Keratinocyte (primary cell): ENCODE data around the gene EPB41L2. TPM values are rescaled to one million over a fixed set of nuclear protein-coding genes. Genes with fewer than 3 reads are reported as not detected.
"Not testable (repeated sequence)": the region's sequence is repeated elsewhere in the genome, so short reads cannot be mapped to it uniquely, and the experiment has no call there.

ENCODE experiments used
- DNase-seq: peaks from one replicate; pipeline ENCODE4 v3.0.0-alpha.2; 2011; ENCODE audit warnings: low read depth, missing footprints, low spot score
- FAIRE-seq: peaks from 2 replicates; lab custom pipeline; 2011; peaks lifted over from hg19 to GRCh38; lab: Jason Lieb, UNC
- H2AFZ ChIP-seq: 2 replicates; pipeline ENCODE4 v1.6.0; 2012; ENCODE audit warnings: low read length, control low read depth, inconsistent platforms; ENCODE audit not compliant: control insufficient read depth
- H3K27ac ChIP-seq: 2 replicates; pipeline ENCODE4 v1.5.1; 2011; ENCODE audit warnings: low read length; ENCODE audit not compliant: control insufficient read depth, insufficient read depth
- H3K27me3 ChIP-seq: 3 replicates; pipeline ENCODE4 v1.6.0; 2011; ENCODE audit warnings: low read length; ENCODE audit not compliant: control insufficient read depth, insufficient read depth; ENCODE audit errors: extremely low read depth
- H3K36me3 ChIP-seq, 2 experiments: 2 replicates in 1 of 2; 3 replicates in 1 of 2; pipeline ENCODE4 v1.5.1; 2011; ENCODE audit warnings: low read length in 2 of 2, mild to moderate bottlenecking in 1 of 2; ENCODE audit not compliant: control insufficient read depth in 2 of 2, insufficient read depth in 2 of 2; ENCODE audit errors: extremely low read depth in 1 of 2
- H3K4me1 ChIP-seq: 3 replicates; pipeline ENCODE4 v1.5.1; 2011; ENCODE audit warnings: low read length; ENCODE audit not compliant: control insufficient read depth, insufficient read depth; ENCODE audit errors: extremely low read depth
- H3K4me2 ChIP-seq: 3 replicates; pipeline ENCODE4 v1.6.0; 2011; ENCODE audit warnings: low read depth, low read length; ENCODE audit not compliant: control insufficient read depth, insufficient read depth; ENCODE audit errors: extremely low read depth
- H3K4me3 ChIP-seq, 3 experiments: fragments of 200-600 bp in 1 of 3; sonication (generic) in 1 of 3; 2 replicates in 2 of 3; 3 replicates in 1 of 3; pipeline ENCODE4 v1.5.1; 2011 to 2016; ENCODE audit warnings: low read length in 3 of 3, mild to moderate bottlenecking in 3 of 3, control low read depth in 2 of 3, inconsistent platforms in 1 of 3, low read depth in 1 of 3, mixed read lengths in 1 of 3, mixed run types in 1 of 3, moderate library complexity in 1 of 3; ENCODE audit not compliant: control insufficient read depth in 2 of 3, insufficient read depth in 2 of 3; ENCODE audit errors: extremely low read depth in 1 of 3
- H3K79me2 ChIP-seq: 2 replicates; pipeline ENCODE4 v1.6.0; 2012; ENCODE audit warnings: low read length; ENCODE audit not compliant: control insufficient read depth, insufficient read depth
- H3K9ac ChIP-seq: 3 replicates; pipeline ENCODE4 v1.6.0; 2011; ENCODE audit warnings: low read length; ENCODE audit not compliant: control insufficient read depth, insufficient read depth; ENCODE audit errors: extremely low read depth
- H3K9me1 ChIP-seq: 3 replicates; pipeline ENCODE4 v1.6.0; 2011; ENCODE audit warnings: low read length; ENCODE audit not compliant: control insufficient read depth, insufficient read depth; ENCODE audit errors: extremely low read depth
- H3K9me3 ChIP-seq: 2 replicates; pipeline ENCODE4 v1.5.1; 2012; ENCODE audit warnings: low read depth, low read length; ENCODE audit not compliant: control insufficient read depth
- H4K20me1 ChIP-seq: 3 replicates; pipeline ENCODE4 v1.6.0; 2011; ENCODE audit warnings: low read length; ENCODE audit not compliant: control insufficient read depth, insufficient read depth; ENCODE audit errors: extremely low read depth
- CTCF ChIP-seq, 3 experiments: IDR thresholded peaks in 1 of 3; conservative IDR thresholded peaks in 1 of 3; optimal IDR thresholded peaks in 1 of 3; 2 replicates in 2 of 3; 3 replicates in 1 of 3; pipeline versions ENCODE3 to v1.5.1; 2011; ENCODE audit warnings: low read length in 3 of 3, mild to moderate bottlenecking in 3 of 3, moderate library complexity in 2 of 3, control low read depth in 1 of 3, inconsistent platforms in 1 of 3; ENCODE audit not compliant: insufficient read depth in 2 of 3; ENCODE audit errors: extremely low read depth in 1 of 3
- EZH2 ChIP-seq: IDR thresholded peaks from one replicate; pipeline ENCODE4 v1.6.1; 2012; ENCODE audit warnings: inconsistent platforms, mild to moderate bottlenecking, low read length, moderate library complexity
- dilution Hi-C: fragments of 300-500 bp; cut with MboI; formaldehyde crosslinking; loops from one replicate; pipeline ENCODE4 v1.7.0; 2020; ENCODE audit warnings: low sequenced_read_pairs; ENCODE audit not compliant: extremely low pct_ligation_motif_present
- polyA plus RNA-seq, 5 experiments: library from polyadenylated mRNA; depleted of rRNA in 3 of 5; stranded (reverse) in 3 of 5; stranded (forward) in 1 of 5; unstranded in 1 of 5; fragments of >200 nt; gene quantifications; 1 replicate in 1 of 5; 2 replicates in 3 of 5; 3 replicates in 1 of 5; pipeline versions ENCODE4 v1.2.1 to v1.2.3, GENCODE V29; 2011 to 2012; ENCODE audit warnings: missing spikeins in 2 of 5, low read depth in 1 of 5, low replicate concordance in 1 of 5

The EPB41L2 gene
- polyA plus RNA-seq, 1 donor (not counting 4 experiments of a cell fraction or from before 2014, with no cell fraction given), result 22.0 TPM

- no peaks in the 10 kb centered on the region for H3K36me3 ChIP-seq
- TF ChIP-seq EZH2, result no peak
- TF ChIP-seq CTCF (optimal IDR thresholded peaks at IDR 0.05 in 1 of 3, IDR thresholded peaks at IDR 0.05 in 1 of 3, conservative IDR thresholded peaks at IDR 0.05 in 1 of 3; ENCODE audit: extremely low read depth in 1 of 3, insufficient read depth in 2 of 3, low read length in 3 of 3), result no peak
- no peak overlapping the region for H3K9ac ChIP-seq
- H3K9me1 ChIP-seq, result no peaks in the 10 kb centered on the region
- H2AFZ ChIP-seq, result no peak overlapping the region
- FAIRE-seq, result no peak
- H3K79me2 ChIP-seq, result no peaks in the 10 kb centered on the region
- dilution Hi-C loops, result no loop called here
- no peak overlapping the region for H3K4me3 ChIP-seq
- no peak overlapping the region for H3K27ac ChIP-seq
- peaks cover 2% of the 10 kb centered on the region for H3K4me1 ChIP-seq
- H3K4me2 ChIP-seq, result no peak overlapping the region
- no peak for DNase-seq
- no peaks in the 10 kb centered on the region for H3K9me3 ChIP-seq
- no peaks in the 10 kb centered on the region for H4K20me1 ChIP-seq
- no peaks in the 10 kb centered on the region for H3K27me3 ChIP-seq
These were observed 33.7 kb upstream of the EPB41L2 start for GRCh38 chr6:131096786-131097185.

- Histone ChIP-seq H3K4me1 (no peaks in the 10 kb centered on the region), H3K9ac (no peak overlapping the region), H4K20me1 (no peaks in the 10 kb centered on the region), H2AFZ (no peak overlapping the region), H3K4me2 (no peak overlapping the region), H3K27ac (no peak overlapping the region), H3K9me3 (no peaks in the 10 kb centered on the region), H3K36me3 (no peaks in the 10 kb centered on the region), H3K27me3 (no peaks in the 10 kb centered on the region), H3K79me2 (no peaks in the 10 kb centered on the region), H3K4me3 (no peak overlapping the region), H3K9me1 (no peaks in the 10 kb centered on the region)
- TF ChIP-seq CTCF (optimal IDR thresholded peaks at IDR 0.05 in 1 of 3, IDR thresholded peaks at IDR 0.05 in 1 of 3, conservative IDR thresholded peaks at IDR 0.05 in 1 of 3; ENCODE audit: extremely low read depth in 1 of 3, insufficient read depth in 2 of 3, low read length in 3 of 3), result no peak
- TF ChIP-seq EZH2, result no peak
- dilution Hi-C loops, result no loop called here
- no peak for FAIRE-seq
- DNase-seq, result no peak
These were observed 30.3 kb upstream of the EPB41L2 start for GRCh38 chr6:131093334-131093733.

GRCh38 chr6:131091944-131092343, 28.9 kb upstream of the EPB41L2 start:
- FAIRE-seq, H4K20me1 ChIP-seq, DNase-seq, H3K79me2 ChIP-seq, H3K4me2 ChIP-seq, H3K9me3 ChIP-seq, H3K9me1 ChIP-seq, H3K4me3 ChIP-seq, H2AFZ ChIP-seq, H3K4me1 ChIP-seq, H3K36me3 ChIP-seq, H3K27ac ChIP-seq, H3K27me3 ChIP-seq, H3K9ac ChIP-seq, dilution Hi-C loops: not testable (repeated sequence)

GRCh38 chr6:131090339-131090738, 27.3 kb upstream of the EPB41L2 start:
- FAIRE-seq, H3K27me3 ChIP-seq, H2AFZ ChIP-seq, H3K4me2 ChIP-seq, H3K4me3 ChIP-seq, H3K27ac ChIP-seq, H3K9me3 ChIP-seq, H4K20me1 ChIP-seq, H3K9me1 ChIP-seq, H3K79me2 ChIP-seq, H3K9ac ChIP-seq, dilution Hi-C loops, DNase-seq, H3K4me1 ChIP-seq, H3K36me3 ChIP-seq: not testable (repeated sequence)
